Islet of Langerhans (tissue), 1 donor: ENCODE data around the gene ENO1.
"Not testable (repeated sequence)": the region's sequence is repeated elsewhere in the genome, so short reads cannot be mapped to it uniquely, and the experiment has no call there.

Experiments
- FAIRE-seq: peaks from one replicate; lab custom pipeline; 2011; peaks lifted over from hg19 to GRCh38; lab: Jason Lieb, UNC

The ENO1 gene

GRCh38 chr1:8878448-8878697, at the start of gene ENO1:
TSS of gene ENO1 (minus strand) at chr1:8878686. CDS start at chr1:8874908, 3,778 bp downstream.
- FAIRE-seq = no peak

- no peak for FAIRE-seq
Measured at GRCh38 chr1:8926707-8927694, 48.5 kb upstream of the ENO1 start.

DNA sequence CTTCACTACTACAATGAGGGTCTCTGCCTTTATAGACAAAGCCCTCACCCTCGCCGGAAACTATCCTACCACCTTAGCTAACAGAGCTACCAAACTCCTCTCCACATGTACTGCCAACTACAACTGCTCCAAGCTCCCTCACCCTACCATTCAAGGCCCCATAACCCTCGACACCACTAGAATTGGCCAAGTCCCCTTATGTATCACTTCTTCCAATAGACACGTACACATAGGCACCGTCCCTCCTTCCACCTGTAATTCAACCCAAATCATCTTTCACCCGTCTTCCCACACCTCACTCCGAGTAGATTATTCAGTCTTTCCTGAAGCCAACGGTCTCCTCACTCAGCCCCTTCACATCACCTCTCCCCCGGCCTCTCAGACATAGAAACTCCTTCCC, 47.5 kb upstream of the ENO1 start:
- FAIRE-seq = no peak

- FAIRE-seq = no peak
Measured at GRCh38 chr1:8925406-8925805, 46.9 kb upstream of the ENO1 start.

DNA sequence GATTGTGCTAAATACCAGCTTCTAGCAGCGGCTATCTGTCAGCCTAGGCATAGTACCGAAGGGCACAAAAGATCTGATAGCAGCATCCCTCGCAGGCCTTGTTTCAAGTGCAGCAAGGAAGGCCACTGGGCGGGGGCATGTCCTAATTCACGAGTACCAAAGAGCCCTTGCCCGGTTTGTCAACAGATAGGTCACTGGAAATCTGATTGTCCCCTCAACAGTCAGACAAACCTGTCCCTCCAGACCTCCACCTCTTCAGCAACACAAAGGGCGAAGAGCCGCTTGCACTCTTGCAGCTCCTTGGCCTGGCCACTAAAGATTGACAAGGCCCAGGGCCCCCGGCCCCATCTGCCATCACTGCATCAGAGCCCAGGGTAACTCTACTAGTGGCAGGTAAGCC, 44.5 kb upstream of the ENO1 start:
- FAIRE-seq = no peak

DNA sequence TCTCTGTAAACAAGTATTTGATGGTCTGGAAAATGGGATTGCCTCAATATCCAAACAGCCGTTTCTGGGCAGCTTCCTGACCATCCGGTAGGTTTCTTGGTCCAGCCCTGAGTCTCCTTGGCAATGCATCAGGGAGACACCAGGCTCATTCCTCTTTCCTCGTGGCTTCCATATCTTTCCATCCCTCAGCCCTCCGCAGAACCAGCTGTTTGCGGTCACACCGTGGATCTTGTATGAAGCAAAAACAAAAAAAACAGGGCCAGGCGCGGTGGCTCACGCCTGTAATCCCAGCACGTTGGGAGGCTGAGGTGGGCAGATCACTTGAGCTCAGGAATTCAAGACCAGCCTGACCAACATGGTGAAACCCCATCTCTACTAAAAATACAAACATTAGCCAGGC, 39.0 kb upstream of the ENO1 start:
- FAIRE-seq = not testable (repeated sequence)

DNA sequence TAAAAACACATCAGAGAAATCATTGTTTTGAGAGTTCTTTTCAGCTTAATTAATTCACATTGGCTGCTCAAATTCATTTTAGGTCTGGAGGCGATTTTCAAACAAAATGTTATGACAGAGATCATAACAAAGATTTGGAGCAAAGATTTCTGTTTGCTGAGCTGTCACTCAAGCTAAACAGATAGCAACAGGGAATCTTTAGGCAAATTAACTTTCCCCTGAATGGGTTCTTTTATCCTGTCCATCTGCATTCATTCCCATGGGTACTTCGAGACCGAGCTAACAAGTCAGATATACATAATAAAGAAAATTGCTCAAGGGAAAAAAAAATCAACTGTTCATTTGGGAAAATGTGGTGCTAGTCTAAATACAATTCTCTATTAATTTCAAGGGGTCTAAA, 37.0 kb upstream of the ENO1 start:
- no peak for FAIRE-seq

- no peak for FAIRE-seq
Measured at GRCh38 chr1:8914466-8914865, 36.0 kb upstream of the ENO1 start.

- FAIRE-seq = no peak
Measured at GRCh38 chr1:8913457-8913856, 35.0 kb upstream of the ENO1 start.

- no peak for FAIRE-seq
Measured at GRCh38 chr1:8911416-8912309, 33.2 kb upstream of the ENO1 start.

- no peak for FAIRE-seq
Measured at GRCh38 chr1:8910914-8911313, 32.4 kb upstream of the ENO1 start.

- FAIRE-seq = no peak
Measured at GRCh38 chr1:8910331-8910730, 31.8 kb upstream of the ENO1 start.

DNA sequence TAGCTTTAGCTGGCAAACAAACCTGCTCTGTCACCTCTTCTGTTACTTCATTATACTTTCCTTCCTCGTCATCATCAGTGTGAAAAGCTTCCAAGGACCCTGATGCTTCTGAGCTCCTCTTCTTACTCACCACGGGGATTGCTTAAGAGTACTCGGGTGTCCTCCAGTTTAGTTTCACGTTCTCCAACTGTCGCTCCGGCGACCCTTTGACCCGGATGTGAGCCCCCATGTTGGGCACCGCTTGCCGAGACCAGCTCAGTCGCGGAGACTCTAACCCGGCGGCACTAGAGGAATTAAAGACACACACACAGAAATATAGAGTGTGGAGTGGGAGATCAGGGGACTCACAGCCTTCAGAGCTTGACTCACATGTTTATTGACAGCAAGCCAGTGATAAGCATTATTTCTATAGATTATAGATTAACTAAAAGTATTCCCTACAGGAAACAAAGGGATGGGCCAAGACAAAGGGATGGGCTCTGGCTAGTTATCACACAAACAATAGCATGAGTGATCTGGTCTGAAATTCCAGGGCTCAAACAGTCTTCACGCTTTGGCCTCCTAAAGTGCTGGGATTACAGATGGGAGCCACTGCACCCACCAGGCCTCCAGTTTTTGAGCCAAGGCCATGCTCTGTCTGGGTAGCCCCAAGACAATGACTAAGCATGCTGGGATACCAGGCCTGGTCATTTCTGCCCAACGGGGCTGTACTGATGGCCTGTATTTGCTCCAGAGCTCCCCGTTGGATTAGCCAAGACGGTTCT, 30.1 kb upstream of the ENO1 start:
- FAIRE-seq = no peak

DNA sequence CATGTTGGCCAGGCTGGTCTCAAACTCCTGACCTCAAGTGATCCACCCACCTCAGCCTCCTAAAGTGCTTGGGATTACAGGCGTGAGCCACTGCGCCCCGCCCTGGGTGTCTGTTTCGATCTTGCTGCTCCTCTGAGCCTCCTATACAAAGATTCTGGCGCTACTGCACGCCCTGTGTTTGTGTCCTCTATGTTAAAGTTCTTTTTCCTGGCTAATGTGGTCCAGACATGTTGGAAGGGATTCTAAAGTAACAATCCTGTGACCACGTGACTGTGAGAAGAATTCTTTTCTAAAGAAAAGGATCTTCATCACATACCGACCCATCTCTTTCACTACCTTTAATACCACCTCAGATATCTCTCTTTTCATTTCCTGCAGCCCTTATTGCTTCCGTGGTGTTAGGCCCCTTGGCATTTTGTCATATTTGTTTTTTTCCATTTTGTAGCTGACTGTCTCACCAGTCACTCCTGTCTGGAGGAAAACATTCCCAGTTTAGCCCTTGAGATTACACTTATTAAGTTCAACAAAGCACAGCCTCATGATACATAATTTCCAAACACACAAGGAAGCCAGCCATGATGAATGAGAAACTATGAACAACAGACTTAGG, 27.2 kb upstream of the ENO1 start:
- FAIRE-seq = no peak

DNA sequence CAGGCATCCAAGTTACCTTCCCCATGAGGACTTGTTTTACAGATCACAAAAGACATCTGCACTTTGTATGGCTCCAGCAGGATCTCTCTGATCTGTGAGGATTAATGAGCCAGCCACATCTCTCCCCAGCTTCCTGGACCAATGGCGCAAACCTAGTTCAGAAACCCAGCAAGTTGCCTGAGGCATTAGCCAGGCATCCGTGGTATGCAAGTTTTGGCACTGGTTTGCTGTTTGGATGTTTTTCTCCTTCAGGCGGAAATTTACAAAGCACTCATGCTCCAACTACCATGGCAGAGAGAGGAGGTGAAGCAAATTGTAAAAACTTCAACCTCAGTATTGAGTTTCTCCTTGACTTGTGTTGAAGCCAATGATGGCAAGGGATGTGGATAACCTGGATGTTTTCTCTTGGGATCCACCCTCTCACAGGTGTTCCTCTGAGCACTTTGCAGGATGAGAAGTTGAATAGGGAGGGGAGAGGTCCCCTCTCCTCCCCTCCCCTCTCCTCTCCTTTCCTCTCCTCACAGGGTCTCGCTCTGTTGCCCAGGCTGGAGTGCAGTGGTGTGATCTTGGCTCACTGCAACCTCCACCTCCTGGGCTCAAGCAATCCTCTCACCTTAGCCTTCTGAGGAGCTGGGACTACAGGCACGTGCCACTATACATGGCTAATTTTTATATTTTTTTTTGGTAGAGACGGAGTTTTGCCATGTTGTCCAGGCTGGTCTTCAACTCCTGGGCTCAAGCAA, 25.6 kb upstream of the ENO1 start:
- no peak for FAIRE-seq

DNA sequence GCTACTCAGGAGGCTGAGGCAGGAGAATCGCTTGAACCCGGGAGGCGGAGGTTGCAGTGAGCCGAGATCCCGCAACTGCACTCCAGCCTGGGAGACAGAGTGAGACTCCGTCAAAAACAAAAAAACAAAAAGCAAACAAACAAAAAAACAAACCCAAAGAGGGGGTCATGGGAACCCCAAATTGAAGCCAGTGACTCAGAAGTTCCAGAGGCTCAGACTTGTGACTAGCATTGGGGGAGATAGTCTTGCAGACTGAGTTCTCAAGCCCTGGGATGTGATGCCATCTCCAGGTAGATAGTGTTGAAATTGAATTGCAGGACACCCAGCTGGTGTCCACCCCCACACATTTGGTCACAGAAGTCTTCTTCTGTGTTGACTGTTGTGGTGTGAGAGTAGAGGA, 24.9 kb upstream of the ENO1 start:
- FAIRE-seq = no peak

GRCh38 chr1:8902765-8903164, 24.3 kb upstream of the ENO1 start:
- no peak for FAIRE-seq

- FAIRE-seq = not testable (repeated sequence)
Measured at GRCh38 chr1:8900684-8901083, 22.2 kb upstream of the ENO1 start.

- no peak for FAIRE-seq
Measured at GRCh38 chr1:8899046-8899445, 20.6 kb upstream of the ENO1 start.

DNA sequence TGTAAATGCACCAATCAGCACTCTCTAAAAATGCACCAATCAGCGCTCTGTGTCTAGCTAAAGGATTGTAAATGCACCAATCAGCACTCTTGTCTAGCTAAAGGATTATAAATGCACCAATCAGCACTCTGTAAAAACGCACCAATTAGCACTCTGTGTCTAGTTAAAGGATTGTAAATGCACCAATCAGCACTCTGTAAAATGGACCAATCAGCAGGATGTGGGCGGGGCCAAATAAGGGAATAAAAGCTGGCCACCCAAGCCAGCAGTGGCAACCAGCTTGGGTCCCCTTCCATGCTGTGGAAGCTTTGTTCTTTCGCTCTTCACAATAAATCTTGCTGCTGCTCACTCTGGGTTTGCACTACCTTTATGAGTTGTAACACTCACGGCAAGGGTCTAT, 19.9 kb upstream of the ENO1 start:
- FAIRE-seq = not testable (repeated sequence)

- not testable (repeated sequence) for FAIRE-seq
Measured at GRCh38 chr1:8897505-8897904, 19.0 kb upstream of the ENO1 start.
